Lower leg skin (tissue), 4 donors: ENCODE data around the gene FAM117B. TPM values are rescaled to one million over a fixed set of nuclear protein-coding genes. Genes with fewer than 3 reads are reported as not detected.

Experiments used
- DNase-seq, 2 donors: peaks; one replicate each; pipeline ENCODE4 v3.0.0-alpha.2; 2019; ENCODE audit warnings: low spot score in 2 of 2
- H3K4me3 ChIP-seq: fragments of 200-600 bp; sonication (generic); 2 replicates; pipeline ENCODE4 v1.5.1; 2017; ENCODE audit warnings: mild to moderate bottlenecking, low read depth; ENCODE audit not compliant: poor library complexity, severe bottlenecking
- POLR2A ChIP-seq, 2 donors: fragments of 450-650 bp; IDR thresholded peaks; one replicate each; pipeline ENCODE4 v1.6.1; 2016 to 2017; ENCODE audit warnings: antibody characterized with exemption in 2 of 2, mild to moderate bottlenecking in 1 of 2, moderate library complexity in 1 of 2
- WGBS, 2 donors: methylation state at CpG; one replicate each; pipeline ENCODE4 v1.1.5; 2018; 5-methylcytosine and 5-hydroxymethylcytosine counted together
- intact Hi-C: fragments of 100-400 bp; cut with DNase I; formaldehyde crosslinking; loops from one replicate; pipeline ENCODE4 v1.15.0; 2023; ENCODE audit warnings: low total_unique reads
- total RNA-seq, 4 donors: library from RNA; depleted of rRNA; stranded (reverse); fragments of >200 nt; gene quantifications; one replicate each; pipeline ENCODE4 v1.1.0, GENCODE V29; 2016
- TF ChIP-seq, protein P1 (sequence below), 3 donors: fragments of 450-650 bp; IDR thresholded peaks; one replicate each; pipeline ENCODE4 v1.5.1; 2016; ENCODE audit warnings: antibody characterized with exemption in 3 of 3, mild to moderate bottlenecking in 3 of 3, moderate library complexity in 2 of 3

FAM117B gene
- total RNA-seq, 4 donors from 2014 or later = 9.6 to 28.8 (median 17.0) TPM

DNA sequence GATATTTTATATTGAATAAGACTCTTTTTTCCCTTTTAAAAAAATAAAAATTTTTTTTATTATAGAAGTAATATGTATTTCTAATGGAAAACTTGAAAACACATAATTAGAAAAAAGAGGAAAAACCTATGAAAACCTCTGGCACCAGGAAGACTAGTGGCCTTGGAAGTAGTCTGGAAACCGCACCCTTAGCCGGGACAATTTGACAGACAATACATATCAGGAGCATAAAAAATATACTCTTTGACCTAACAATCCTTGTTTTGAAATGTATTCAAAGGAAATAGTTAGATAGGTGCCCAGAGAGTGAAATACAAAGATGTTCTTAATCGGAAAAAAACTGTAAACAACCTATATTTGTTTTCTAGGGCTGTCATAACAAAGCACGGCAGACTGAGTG is 34.9 kb upstream of the FAM117B start:
- intact Hi-C loops = no loop called here
- TF ChIP-seq, protein P1, sequence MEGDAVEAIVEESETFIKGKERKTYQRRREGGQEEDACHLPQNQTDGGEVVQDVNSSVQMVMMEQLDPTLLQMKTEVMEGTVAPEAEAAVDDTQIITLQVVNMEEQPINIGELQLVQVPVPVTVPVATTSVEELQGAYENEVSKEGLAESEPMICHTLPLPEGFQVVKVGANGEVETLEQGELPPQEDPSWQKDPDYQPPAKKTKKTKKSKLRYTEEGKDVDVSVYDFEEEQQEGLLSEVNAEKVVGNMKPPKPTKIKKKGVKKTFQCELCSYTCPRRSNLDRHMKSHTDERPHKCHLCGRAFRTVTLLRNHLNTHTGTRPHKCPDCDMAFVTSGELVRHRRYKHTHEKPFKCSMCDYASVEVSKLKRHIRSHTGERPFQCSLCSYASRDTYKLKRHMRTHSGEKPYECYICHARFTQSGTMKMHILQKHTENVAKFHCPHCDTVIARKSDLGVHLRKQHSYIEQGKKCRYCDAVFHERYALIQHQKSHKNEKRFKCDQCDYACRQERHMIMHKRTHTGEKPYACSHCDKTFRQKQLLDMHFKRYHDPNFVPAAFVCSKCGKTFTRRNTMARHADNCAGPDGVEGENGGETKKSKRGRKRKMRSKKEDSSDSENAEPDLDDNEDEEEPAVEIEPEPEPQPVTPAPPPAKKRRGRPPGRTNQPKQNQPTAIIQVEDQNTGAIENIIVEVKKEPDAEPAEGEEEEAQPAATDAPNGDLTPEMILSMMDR (IDR thresholded peaks at IDR 0.05) = no peak
- no peak for TF ChIP-seq POLR2A (IDR thresholded peaks at IDR 0.05)
- H3K4me3 ChIP-seq = no peak overlapping the region
- no peak for DNase-seq
- WGBS, 2 donors = 72 to 76% methylated on average over 4 of the region's 4 CpGs

DNA sequence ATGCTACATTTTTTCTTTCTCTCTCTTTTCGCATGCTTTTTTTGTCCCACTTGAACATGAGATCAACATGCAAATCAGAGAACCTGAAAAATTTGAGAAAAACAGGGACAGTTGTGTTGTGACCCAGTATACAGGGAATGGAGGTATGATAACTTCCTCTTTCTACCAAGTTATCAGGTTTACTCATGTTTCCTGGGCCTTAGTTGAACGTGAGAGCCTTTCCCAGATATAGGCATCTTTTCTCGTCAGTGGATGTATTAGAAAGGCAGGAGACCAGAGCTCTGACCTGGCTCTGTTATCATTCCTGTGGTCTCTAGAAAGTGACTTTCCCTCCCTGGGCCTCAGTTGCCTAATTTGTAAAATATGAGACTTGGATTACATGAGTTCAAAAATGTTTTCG is 30.1 kb upstream of the FAM117B start:
- DNase-seq = no peak
- intact Hi-C loops = no loop called here
- TF ChIP-seq POLR2A (IDR thresholded peaks at IDR 0.05) = no peak
- TF ChIP-seq, protein P1 (IDR thresholded peaks at IDR 0.05) = no peak
- no peak overlapping the region for H3K4me3 ChIP-seq
- 78 to 83% methylated on average over 4 of the region's 4 CpGs for WGBS, 2 donors

DNA sequence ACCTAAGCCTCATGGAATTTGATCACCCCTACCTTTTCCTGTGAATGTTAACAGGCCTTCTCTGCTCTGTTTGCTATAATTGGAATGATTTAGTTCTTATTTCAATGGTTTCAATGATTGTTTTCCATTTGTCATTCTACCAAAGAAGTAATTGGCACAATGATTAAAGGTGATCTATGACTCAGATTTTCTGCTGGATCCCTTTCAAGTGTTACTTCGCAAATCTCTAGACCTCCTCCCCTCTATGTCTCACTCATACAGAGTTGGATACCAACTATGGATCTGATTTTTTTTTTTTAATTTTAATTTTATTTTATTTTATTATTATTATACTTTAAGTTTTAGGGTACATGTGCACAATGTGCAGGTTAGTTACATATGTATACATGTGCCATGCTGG is 29.6 kb upstream of the FAM117B start:
- DNase-seq = no peak
- 33 to 34% methylated on average over 1 of the region's 1 CpG for WGBS, 2 donors
- intact Hi-C loops = no loop called here
- TF ChIP-seq, protein P1 (IDR thresholded peaks at IDR 0.05) = no peak
- TF ChIP-seq POLR2A (IDR thresholded peaks at IDR 0.05) = no peak
- H3K4me3 ChIP-seq = no peak overlapping the region

DNA sequence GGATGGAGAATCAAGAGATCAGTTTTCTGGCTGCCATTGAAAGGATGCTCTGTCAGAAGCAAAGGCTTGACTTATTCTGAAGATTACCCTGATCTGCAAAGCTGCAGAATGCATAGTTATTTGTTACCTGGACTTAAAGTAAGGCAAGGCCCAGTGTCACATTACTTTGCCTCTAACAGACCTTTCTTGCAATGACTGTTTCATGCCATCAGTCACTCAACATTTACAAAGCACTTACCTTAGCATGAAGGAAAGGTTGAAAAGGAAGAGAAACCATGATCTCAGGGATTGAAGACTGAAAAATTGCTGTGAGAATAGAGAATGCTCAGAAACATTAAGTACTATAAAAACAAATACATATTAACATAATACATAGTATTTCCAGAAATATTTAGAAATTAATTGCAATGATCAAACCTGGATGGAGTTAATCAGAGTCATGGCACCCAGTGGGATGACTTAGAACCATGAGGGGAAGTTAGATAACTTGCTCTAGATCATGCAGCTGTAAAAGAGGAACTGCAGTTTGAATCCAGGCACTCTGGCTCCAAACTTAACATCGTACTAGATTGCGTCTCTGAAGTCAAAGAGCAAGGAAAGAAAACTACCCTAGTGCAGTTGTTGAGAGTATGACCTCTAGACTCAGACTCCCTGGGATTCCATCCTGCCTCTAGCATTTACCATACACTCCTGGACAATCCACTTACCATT is 26.5 kb upstream of the FAM117B start:
- no peak overlapping the region for H3K4me3 ChIP-seq
- no peak for DNase-seq
- WGBS, 2 donors = 85 to 97% methylated on average over 2 of the region's 2 CpGs
- intact Hi-C loops = no loop called here
- no peak for TF ChIP-seq POLR2A (IDR thresholded peaks at IDR 0.05)
- TF ChIP-seq, protein P1 (IDR thresholded peaks at IDR 0.05) = no peak

DNA sequence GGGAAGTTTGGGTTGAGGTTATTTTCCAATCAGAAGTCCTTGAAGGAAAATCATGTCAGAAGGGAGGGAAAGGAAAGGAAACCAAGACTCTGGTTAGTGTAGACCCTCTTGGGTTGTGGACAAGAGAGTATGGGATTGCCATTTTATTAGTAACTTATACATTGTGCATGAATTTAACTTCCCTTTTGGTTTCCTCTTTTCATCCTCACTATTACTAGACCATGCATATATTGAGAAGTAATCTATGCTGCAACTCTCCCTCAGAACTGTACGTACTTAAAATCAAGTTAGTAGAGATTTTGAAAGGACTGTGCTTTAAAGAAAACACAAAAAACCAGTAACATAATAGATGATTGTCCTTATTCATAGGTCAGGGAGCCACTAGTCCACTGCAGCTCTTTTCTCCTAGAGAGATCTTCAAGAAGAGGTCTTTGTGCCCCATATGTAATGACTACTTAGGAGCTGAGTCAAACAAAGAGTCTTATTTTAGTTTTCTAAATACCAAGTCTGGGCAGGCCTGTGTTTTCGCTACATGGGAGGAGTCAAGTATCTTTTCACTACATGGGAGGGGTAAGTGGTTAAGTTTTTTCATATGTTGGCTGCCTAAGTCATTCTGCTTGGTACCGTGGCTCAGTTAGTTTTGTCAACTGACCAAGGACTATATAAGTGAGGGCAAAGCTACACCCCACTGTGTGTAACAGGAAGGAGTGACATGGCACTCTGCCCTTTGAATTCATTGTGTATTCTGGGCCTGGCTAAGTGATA is 25.2 kb upstream of the FAM117B start:
- DNase-seq = no peak
- 21 to 32% methylated on average over 3 of the region's 3 CpGs for WGBS, 2 donors
- intact Hi-C loops = no loop called here
- H3K4me3 ChIP-seq = no peak overlapping the region
- TF ChIP-seq, protein P1 (IDR thresholded peaks at IDR 0.05) = no peak
- no peak for TF ChIP-seq POLR2A (IDR thresholded peaks at IDR 0.05)
